ENCODE results near the gene AQR. TPM values are rescaled to one million over a fixed set of nuclear protein-coding genes. Genes with fewer than 3 reads are reported as not detected.

The AQR gene
- total and polyA plus RNA-seq, 2 experiments from 2014 or later: 42.3 to 67.3 TPM

- H3K4me3 Mint-ChIP-seq: no peak overlapping the region
- peaks cover 57% of the 10 kb centered on the region for H3K36me3 Mint-ChIP-seq (ENCODE audit: low read depth)
- ATAC-seq (no peak), DNase-seq (ENCODE audit: low spot score) (no peak)
- H3K27ac Mint-ChIP-seq: no peak overlapping the region
- H3K4me1 Mint-ChIP-seq: no peaks in the 10 kb centered on the region
- no peak overlapping the region for H3K4me3 ChIP-seq
- H3F3A ChIP-seq (replicated peaks; ENCODE audit: low read depth): no peaks in the 10 kb centered on the region
- no peak overlapping the region for H3K27ac ChIP-seq (ENCODE audit: low read depth)
- H3K79me2 ChIP-seq (replicated peaks; ENCODE audit: insufficient read depth): no peaks in the 10 kb centered on the region
- H3K9me2 ChIP-seq (ENCODE audit: insufficient read depth): no peaks in the 10 kb centered on the region
- no peaks in the 10 kb centered on the region for H3K27me3 Mint-ChIP-seq (ENCODE audit: insufficient read depth, low read depth, poor library complexity)
- H3K9me3 Mint-ChIP-seq: no peaks in the 10 kb centered on the region
- peaks cover 8% of the 10 kb centered on the region for H3K36me3 ChIP-seq (ENCODE audit: insufficient read depth)
- no peaks in the 10 kb centered on the region for H3K27me3 ChIP-seq (ENCODE audit: insufficient read depth)
- H2AFZ ChIP-seq: no peak overlapping the region
- no peak overlapping the region for H3K4me2 ChIP-seq
- no peaks in the 10 kb centered on the region for H4K20me1 ChIP-seq (replicated peaks; ENCODE audit: insufficient read depth)
- TF ChIP-seq EZH2phosphoT487 (IDR thresholded peaks at IDR 0.05; ENCODE audit: unreplicated experiment) (no peak), CREB1 (CRISPR knock-in tag; IDR thresholded peaks at IDR 0.05; ENCODE audit: low read depth) (no peak), ZNF331 (CRISPR knock-in tag; IDR thresholded peaks at IDR 0.05; ENCODE audit: low read depth) (no peak), ETS1 (IDR thresholded peaks at IDR 0.05) (no peak), CTCF (conservative IDR thresholded peaks at IDR 0.05; ENCODE audit: low read depth in 2 of 2) (no peak), JUNB (IDR thresholded peaks at IDR 0.05; ENCODE audit: unreplicated experiment) (no peak), POLR2AphosphoS5 (IDR thresholded peaks at IDR 0.05; ENCODE audit: low read depth) (no peak), ZNF462 (CRISPR knock-in tag; IDR thresholded peaks at IDR 0.05) (no peak), REST (IDR thresholded peaks at IDR 0.05; ENCODE audit: unreplicated experiment) (no peak), EZH2 (IDR thresholded peaks at IDR 0.05; ENCODE audit: low read depth, unreplicated experiment) (no peak), STAT1 (IDR thresholded peaks at IDR 0.05; ENCODE audit: unreplicated experiment) (no peak), NANOG (IDR thresholded peaks at IDR 0.05; ENCODE audit: borderline replicate concordance) (no peak), ZNF114 (CRISPR knock-in tag; IDR thresholded peaks at IDR 0.05) (no peak)
- no peaks in the 10 kb centered on the region for H3K4me1 ChIP-seq (ENCODE audit: insufficient read depth)
Observed at GRCh38 chr15:34883042-34883441, 86.5 kb downstream of the AQR start.

All from GM23338 (cell line).